Natural killer cell (primary cell): ENCODE data around the gene ZBED4. TPM values are rescaled to one million over a fixed set of nuclear protein-coding genes. Genes with fewer than 3 reads are reported as not detected.

Source experiments
- ATAC-seq, 3 donors: fragments of 150-1000 bp in 2 of 3; fragments of 200-7000 bp in 1 of 3; cut with Tn5 transposase; 1 replicate in 1 of 3; 2 replicates in 2 of 3; pipeline ENCODE4 v1.10.0; 2021; ENCODE audit warnings: mild to moderate bottlenecking in 2 of 3, moderate library complexity in 2 of 3
- DNase-seq, 2 donors: peaks; one replicate each; pipeline versions ENCODE4 v3.0.0 to v3.0.0-alpha.2; 2013 to 2021; ENCODE audit warnings: mixed read lengths in 1 of 2
- H3K27ac ChIP-seq: one replicate; pipeline ENCODE4 v1.5.1; 2013; ENCODE audit warnings: mild to moderate bottlenecking, low read length
- H3K27me3 ChIP-seq: one replicate; pipeline ENCODE4 v1.6.1; 2013; ENCODE audit warnings: low read length; ENCODE audit not compliant: control insufficient read depth, insufficient read depth
- H3K36me3 ChIP-seq: one replicate; pipeline ENCODE4 v1.6.1; 2013; ENCODE audit warnings: low read length; ENCODE audit not compliant: control insufficient read depth, insufficient read depth
- H3K4me1 ChIP-seq: one replicate; pipeline ENCODE4 v1.6.1; 2013; ENCODE audit warnings: low read length; ENCODE audit not compliant: control insufficient read depth, insufficient read depth
- H3K4me3 ChIP-seq: one replicate; pipeline ENCODE4 v1.5.1; 2013; ENCODE audit warnings: low read length
- H3K9me3 ChIP-seq: one replicate; pipeline ENCODE4 v1.6.1; 2013; ENCODE audit warnings: low read length; ENCODE audit not compliant: control insufficient read depth, insufficient read depth
- H3K27ac Mint-ChIP-seq, 2 donors: one replicate each; pipeline ENCODE4 v1.8.0; 2022; ENCODE audit warnings: mild to moderate bottlenecking in 2 of 2, mixed read lengths in 2 of 2, moderate library complexity in 1 of 2
- H3K27me3 Mint-ChIP-seq, 2 donors: one replicate each; pipeline ENCODE4 v1.8.0; 2022; ENCODE audit warnings: low read depth in 2 of 2, mixed read lengths in 2 of 2
- H3K36me3 Mint-ChIP-seq: one replicate; pipeline ENCODE4 v1.8.0; 2022; ENCODE audit warnings: mixed read lengths
- H3K4me1 Mint-ChIP-seq, 2 donors: one replicate each; pipeline ENCODE4 v1.8.0; 2022; ENCODE audit warnings: mixed read lengths in 2 of 2
- H3K4me3 Mint-ChIP-seq: one replicate; pipeline ENCODE4 v1.8.0; 2022; ENCODE audit warnings: mild to moderate bottlenecking, moderate library complexity, mixed read lengths
- H3K9me3 Mint-ChIP-seq, 2 donors: one replicate each; pipeline ENCODE4 v1.8.0; 2022; ENCODE audit warnings: mixed read lengths in 2 of 2
- WGBS: methylation state at CpG from one replicate; pipeline ENCODE4 v1.1.7; 2013; ENCODE audit warnings: missing lambda C conversion rate; ENCODE audit not compliant: insufficient coverage; 5-methylcytosine and 5-hydroxymethylcytosine counted together
- intact Hi-C: fragments of 100-400 bp; cut with micrococcal nuclease; formaldehyde crosslinking; loops from one replicate; pipeline ENCODE4 v1.14.2; 2022
- total RNA-seq, 4 donors: library from RNA; stranded (reverse); fragments of 120-200 nt in 1 of 4; gene quantifications; one replicate each; pipeline versions ENCODE4 v1.2.3 to v1.2.4, GENCODE V29; 2013 to 2022
- TF ChIP-seq, protein P1 (sequence below): fragments of 200-600 bp; IDR thresholded peaks from one replicate; pipeline ENCODE4 v1.8.0; 2022; ENCODE audit warnings: antibody characterized with exemption

ZBED4 gene
- total RNA-seq, 3 donors from 2014 or later (not counting 1 experiment from before 2014, with no cell fraction given) = 21.1 to 24.5 (median 22.7) TPM

DNA sequence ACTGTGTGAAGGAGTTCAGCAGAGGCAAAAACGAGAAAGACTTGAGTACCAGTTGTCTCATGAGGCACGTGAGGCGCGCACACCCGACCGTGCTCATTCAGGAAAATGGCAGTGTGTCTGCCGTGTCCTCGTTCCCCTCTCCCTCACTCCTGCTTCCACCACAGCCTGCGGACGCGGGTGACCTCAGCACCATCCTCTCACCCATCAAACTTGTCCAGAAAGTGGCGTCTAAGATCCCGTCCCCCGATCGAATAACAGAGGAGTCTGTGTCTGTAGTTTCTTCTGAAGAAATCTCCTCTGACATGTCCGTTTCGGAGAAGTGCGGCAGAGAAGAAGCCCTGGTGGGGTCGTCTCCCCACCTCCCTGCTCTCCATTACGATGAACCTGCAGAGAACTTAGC is 30.4 kb downstream of the ZBED4 start:
- TF ChIP-seq, protein P1, sequence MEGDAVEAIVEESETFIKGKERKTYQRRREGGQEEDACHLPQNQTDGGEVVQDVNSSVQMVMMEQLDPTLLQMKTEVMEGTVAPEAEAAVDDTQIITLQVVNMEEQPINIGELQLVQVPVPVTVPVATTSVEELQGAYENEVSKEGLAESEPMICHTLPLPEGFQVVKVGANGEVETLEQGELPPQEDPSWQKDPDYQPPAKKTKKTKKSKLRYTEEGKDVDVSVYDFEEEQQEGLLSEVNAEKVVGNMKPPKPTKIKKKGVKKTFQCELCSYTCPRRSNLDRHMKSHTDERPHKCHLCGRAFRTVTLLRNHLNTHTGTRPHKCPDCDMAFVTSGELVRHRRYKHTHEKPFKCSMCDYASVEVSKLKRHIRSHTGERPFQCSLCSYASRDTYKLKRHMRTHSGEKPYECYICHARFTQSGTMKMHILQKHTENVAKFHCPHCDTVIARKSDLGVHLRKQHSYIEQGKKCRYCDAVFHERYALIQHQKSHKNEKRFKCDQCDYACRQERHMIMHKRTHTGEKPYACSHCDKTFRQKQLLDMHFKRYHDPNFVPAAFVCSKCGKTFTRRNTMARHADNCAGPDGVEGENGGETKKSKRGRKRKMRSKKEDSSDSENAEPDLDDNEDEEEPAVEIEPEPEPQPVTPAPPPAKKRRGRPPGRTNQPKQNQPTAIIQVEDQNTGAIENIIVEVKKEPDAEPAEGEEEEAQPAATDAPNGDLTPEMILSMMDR = no peak
- H3K4me3 Mint-ChIP-seq = no peak overlapping the region
- peaks cover 28% of the 10 kb centered on the region for H3K4me1 ChIP-seq
- WGBS = 97% methylated on average over 20 of the region's 20 CpGs
- ATAC-seq (no peak), DNase-seq (no peak)
- no peaks in the 10 kb centered on the region for H3K9me3 ChIP-seq
- no peak overlapping the region for H3K27ac Mint-ChIP-seq
- H3K36me3 ChIP-seq = peaks cover 28% of the 10 kb centered on the region
- H3K9me3 Mint-ChIP-seq = no peaks in the 10 kb centered on the region
- H3K4me1 Mint-ChIP-seq = peaks cover 28 to 42% of the 10 kb centered on the region in 2 donors
- H3K27ac ChIP-seq = no peak overlapping the region
- no peak overlapping the region for H3K4me3 ChIP-seq
- intact Hi-C loops = no loop called here
- H3K27me3 ChIP-seq = no peaks in the 10 kb centered on the region
- H3K27me3 Mint-ChIP-seq = no peaks in the 10 kb centered on the region
- H3K36me3 Mint-ChIP-seq = peaks cover 11% of the 10 kb centered on the region

DNA sequence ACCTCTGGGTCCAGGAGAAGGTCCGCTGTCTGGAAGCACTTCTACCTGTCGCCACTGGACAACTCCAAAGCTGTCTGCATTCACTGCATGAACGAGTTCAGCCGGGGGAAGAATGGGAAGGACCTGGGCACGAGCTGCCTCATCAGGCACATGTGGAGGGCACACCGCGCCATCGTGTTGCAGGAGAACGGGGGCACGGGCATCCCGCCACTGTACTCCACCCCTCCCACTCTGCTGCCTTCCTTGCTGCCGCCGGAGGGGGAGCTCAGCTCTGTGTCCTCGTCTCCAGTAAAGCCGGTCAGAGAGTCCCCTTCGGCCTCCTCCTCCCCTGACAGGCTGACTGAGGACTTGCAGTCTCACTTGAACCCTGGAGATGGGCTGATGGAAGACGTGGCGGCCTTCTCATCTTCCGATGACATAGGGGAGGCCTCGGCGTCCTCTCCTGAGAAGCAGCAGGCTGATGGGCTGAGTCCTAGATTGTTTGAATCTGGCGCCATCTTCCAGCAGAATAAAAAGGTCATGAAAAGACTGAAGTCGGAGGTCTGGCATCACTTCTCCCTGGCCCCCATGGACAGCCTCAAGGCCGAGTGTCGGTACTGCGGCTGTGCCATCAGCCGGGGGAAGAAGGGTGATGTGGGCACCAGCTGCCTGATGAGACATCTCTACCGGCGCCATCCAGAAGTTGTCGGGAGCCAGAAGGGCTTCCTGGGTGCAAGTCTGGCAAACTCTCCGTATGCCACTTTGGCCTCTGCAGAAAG is 31.0 kb downstream of the ZBED4 start:
- ATAC-seq (no peak), DNase-seq (no peak)
- H3K4me3 ChIP-seq = no peak overlapping the region
- Mint-ChIP-seq H3K4me3 (no peak overlapping the region), H3K9me3 (no peaks in the 10 kb centered on the region), H3K4me1 (peaks cover 28 to 42% of the 10 kb centered on the region in 2 donors), H3K36me3 (peaks cover 11% of the 10 kb centered on the region), H3K27ac (no peak overlapping the region), H3K27me3 (no peaks in the 10 kb centered on the region)
- no peak overlapping the region for H3K27ac ChIP-seq
- intact Hi-C loops = no loop called here
- H3K27me3 ChIP-seq = no peaks in the 10 kb centered on the region
- 95% methylated on average over 31 of the region's 31 CpGs for WGBS
- peaks cover 28% of the 10 kb centered on the region for H3K36me3 ChIP-seq
- peaks cover 2% of the 10 kb centered on the region for H3K9me3 ChIP-seq
- TF ChIP-seq, protein P1 = no peak
- H3K4me1 ChIP-seq = peaks cover 27% of the 10 kb centered on the region

DNA sequence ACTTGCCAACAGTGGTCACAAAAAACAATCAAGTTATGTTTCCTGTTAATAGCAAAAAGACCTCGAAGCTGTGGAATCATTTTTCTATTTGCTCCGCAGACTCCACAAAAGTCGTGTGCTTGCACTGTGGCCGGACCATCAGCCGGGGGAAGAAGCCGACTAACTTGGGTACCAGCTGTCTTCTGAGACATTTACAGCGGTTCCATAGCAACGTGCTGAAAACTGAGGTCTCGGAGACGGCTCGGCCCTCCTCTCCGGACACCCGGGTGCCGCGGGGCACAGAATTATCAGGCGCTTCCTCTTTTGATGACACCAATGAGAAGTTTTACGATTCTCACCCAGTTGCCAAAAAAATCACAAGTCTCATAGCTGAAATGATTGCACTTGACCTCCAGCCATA is 31.6 kb downstream of the ZBED4 start:
- Histone ChIP-seq H3K36me3 (peaks cover 28% of the 10 kb centered on the region), H3K4me3 (no peak overlapping the region), H3K9me3 (peaks cover 2% of the 10 kb centered on the region), H3K27ac (no peak overlapping the region), H3K4me1 (peaks cover 21% of the 10 kb centered on the region), H3K27me3 (no peaks in the 10 kb centered on the region)
- peaks cover 24 to 37% of the 10 kb centered on the region in 2 donors for H3K4me1 Mint-ChIP-seq
- intact Hi-C loops = no loop called here
- no peak overlapping the region for H3K4me3 Mint-ChIP-seq
- no peak overlapping the region for H3K27ac Mint-ChIP-seq
- no peaks in the 10 kb centered on the region for H3K9me3 Mint-ChIP-seq
- no peak for DNase-seq
- H3K36me3 Mint-ChIP-seq = peaks cover 11% of the 10 kb centered on the region
- no peaks in the 10 kb centered on the region for H3K27me3 Mint-ChIP-seq
- WGBS = 98% methylated on average over 17 of the region's 17 CpGs
- TF ChIP-seq, protein P1 = no peak
- no peak for ATAC-seq

DNA sequence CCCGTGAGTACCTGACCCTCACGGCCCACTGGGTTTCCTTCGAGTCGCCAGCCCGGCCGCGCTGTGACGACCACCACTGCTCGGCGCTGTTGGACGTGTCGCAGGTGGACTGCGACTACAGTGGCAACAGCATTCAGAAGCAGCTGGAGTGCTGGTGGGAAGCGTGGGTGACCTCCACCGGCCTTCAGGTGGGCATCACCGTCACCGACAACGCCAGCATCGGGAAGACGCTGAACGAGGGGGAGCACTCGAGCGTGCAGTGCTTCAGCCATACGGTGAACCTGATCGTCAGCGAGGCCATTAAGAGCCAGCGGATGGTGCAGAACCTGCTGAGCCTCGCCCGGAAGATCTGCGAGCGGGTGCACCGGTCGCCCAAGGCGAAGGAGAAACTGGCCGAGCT is 32.2 kb downstream of the ZBED4 start:
- 98% methylated on average over 35 of the region's 35 CpGs for WGBS

More for the DNA sequence above, 32.2 kb downstream of the ZBED4 start:
- ATAC-seq (no peak), DNase-seq (no peak)
- peaks cover 18% of the 10 kb centered on the region for H3K4me1 ChIP-seq
- H3K4me3 ChIP-seq = no peak overlapping the region
- H3K36me3 ChIP-seq = peaks cover 28% of the 10 kb centered on the region
- intact Hi-C loops = no loop called here
- TF ChIP-seq, protein P1 = no peak
- peaks cover 2% of the 10 kb centered on the region for H3K9me3 ChIP-seq
- H3K4me3 Mint-ChIP-seq = no peak overlapping the region
- H3K27ac Mint-ChIP-seq = no peak overlapping the region
- H3K27ac ChIP-seq = no peak overlapping the region
- no peaks in the 10 kb centered on the region for H3K27me3 Mint-ChIP-seq
- H3K36me3 Mint-ChIP-seq = peaks cover 11% of the 10 kb centered on the region
- no peaks in the 10 kb centered on the region for H3K9me3 Mint-ChIP-seq
- H3K4me1 Mint-ChIP-seq = peaks cover 20 to 32% of the 10 kb centered on the region in 2 donors
- H3K27me3 ChIP-seq = no peaks in the 10 kb centered on the region
